Suprapubic skin (tissue), 3 donors: Measurements from ENCODE around the gene PLCB1.

Experiments used
- CTCF ChIP-seq, 2 donors: fragments of 200-600 bp in 1 of 2; fragments of 450-650 bp in 1 of 2; sonication (generic) in 1 of 2; IDR thresholded peaks; one replicate each; pipeline ENCODE4 v1.5.1; 2016 to 2019; ENCODE audit warnings: antibody characterized with exemption in 2 of 2, mild to moderate bottlenecking in 1 of 2, moderate library complexity in 1 of 2
- EP300 ChIP-seq: sonication (generic); formaldehyde crosslinking; IDR thresholded peaks from one replicate; pipeline ENCODE4 v1.6.1; 2017; ENCODE audit warnings: antibody characterized with exemption
- POLR2A ChIP-seq, 2 donors: fragments of 450-650 bp; IDR thresholded peaks; one replicate each; pipeline ENCODE4 v1.6.1; 2017; ENCODE audit warnings: antibody characterized with exemption in 2 of 2, mild to moderate bottlenecking in 2 of 2, moderate library complexity in 2 of 2

- TF ChIP-seq CTCF (IDR thresholded peaks at IDR 0.05) (no peak), POLR2A (IDR thresholded peaks at IDR 0.05) (no peak), EP300 (no peak)
Measured at GRCh38 chr20:8547968-8548588, 416.0 kb downstream of the PLCB1 start.
